A673 (cell line): ENCODE data around the gene OPN1MW.
"Not testable (repeated sequence)": the region's sequence is repeated elsewhere in the genome, so short reads cannot be mapped to it uniquely, and the experiment has no call there.

Experiments used
- EZH2 ChIP-seq: fragments of 200-600 bp; sonication (generic); IDR thresholded peaks from 2 replicates; pipeline ENCODE4 v1.6.1; 2017; ENCODE audit warnings: borderline replicate concordance, low read depth, mild to moderate bottlenecking, mixed read lengths, antibody characterized with exemption, low read length; ENCODE audit not compliant: poor library complexity, severe bottlenecking
- TF ChIP-seq, protein P1 (sequence below): fragments of 300-800, 200-600 bp; sonication (generic); conservative IDR thresholded peaks from 2 replicates; pipeline ENCODE4 v1.5.1; 2017; ENCODE audit warnings: low read depth, mild to moderate bottlenecking, antibody characterized with exemption, low read length, moderate library complexity, mixed read lengths

DNA sequence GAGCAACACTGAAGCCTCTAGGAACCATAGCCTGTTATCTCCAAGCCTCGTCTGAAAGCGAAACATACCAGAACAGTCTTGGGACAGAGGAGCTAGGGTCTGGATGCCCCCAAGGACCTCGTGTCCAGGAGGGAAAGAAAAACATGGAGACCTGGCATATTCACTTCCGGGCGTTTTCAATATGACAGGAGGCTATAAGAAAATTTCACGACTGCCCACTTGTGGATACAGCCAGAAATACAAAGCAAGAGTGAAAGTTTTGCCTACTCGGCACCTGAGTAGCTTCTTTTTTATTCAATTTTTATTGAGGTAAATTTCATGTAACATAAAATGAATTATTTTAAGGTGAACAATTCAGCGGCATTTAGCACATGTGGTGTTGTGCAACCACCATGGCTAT is 17.5 kb upstream of the OPN1MW start:
- TF ChIP-seq, protein P1, sequence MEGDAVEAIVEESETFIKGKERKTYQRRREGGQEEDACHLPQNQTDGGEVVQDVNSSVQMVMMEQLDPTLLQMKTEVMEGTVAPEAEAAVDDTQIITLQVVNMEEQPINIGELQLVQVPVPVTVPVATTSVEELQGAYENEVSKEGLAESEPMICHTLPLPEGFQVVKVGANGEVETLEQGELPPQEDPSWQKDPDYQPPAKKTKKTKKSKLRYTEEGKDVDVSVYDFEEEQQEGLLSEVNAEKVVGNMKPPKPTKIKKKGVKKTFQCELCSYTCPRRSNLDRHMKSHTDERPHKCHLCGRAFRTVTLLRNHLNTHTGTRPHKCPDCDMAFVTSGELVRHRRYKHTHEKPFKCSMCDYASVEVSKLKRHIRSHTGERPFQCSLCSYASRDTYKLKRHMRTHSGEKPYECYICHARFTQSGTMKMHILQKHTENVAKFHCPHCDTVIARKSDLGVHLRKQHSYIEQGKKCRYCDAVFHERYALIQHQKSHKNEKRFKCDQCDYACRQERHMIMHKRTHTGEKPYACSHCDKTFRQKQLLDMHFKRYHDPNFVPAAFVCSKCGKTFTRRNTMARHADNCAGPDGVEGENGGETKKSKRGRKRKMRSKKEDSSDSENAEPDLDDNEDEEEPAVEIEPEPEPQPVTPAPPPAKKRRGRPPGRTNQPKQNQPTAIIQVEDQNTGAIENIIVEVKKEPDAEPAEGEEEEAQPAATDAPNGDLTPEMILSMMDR = not testable (repeated sequence)
- not testable (repeated sequence) for TF ChIP-seq EZH2
